Liver (tissue), 3 donors: ENCODE measurements around the gene EDRF1.

Source experiments
- CTCF ChIP-seq: fragments of 150-350 bp; IDR thresholded peaks from 2 replicates; pipeline ENCODE4 v1.5.1; 2017; ENCODE audit warnings: improper control_type of control experiment, low read depth, low read length; ENCODE audit not compliant: missing input control
- EGR1 ChIP-seq, 2 donors: IDR thresholded peaks; 2 replicates each; pipeline ENCODE4 v1.6.1; 2016 to 2018; ENCODE audit warnings: antibody characterized with exemption in 2 of 2, low read depth in 2 of 2
- GABPA ChIP-seq, 2 donors: IDR thresholded peaks in 1 of 2; conservative IDR thresholded peaks in 1 of 2; 2 replicates each; pipeline ENCODE4 v1.6.1; 2016; ENCODE audit warnings: antibody characterized with exemption in 2 of 2, mild to moderate bottlenecking in 1 of 2, moderate library complexity in 1 of 2
- JUND ChIP-seq, 2 donors: IDR thresholded peaks; 2 replicates each; pipeline ENCODE4 v1.6.1; 2016; ENCODE audit warnings: antibody characterized with exemption in 2 of 2
- RAD21 ChIP-seq, 2 donors: IDR thresholded peaks; 2 replicates each; pipeline ENCODE4 v1.6.1; 2016; ENCODE audit warnings: antibody characterized with exemption in 2 of 2, mild to moderate bottlenecking in 2 of 2
- SP1 ChIP-seq: IDR thresholded peaks from 2 replicates; pipeline ENCODE4 v1.6.1; 2018; ENCODE audit warnings: antibody characterized with exemption, mild to moderate bottlenecking
- TAF1 ChIP-seq: conservative IDR thresholded peaks from 2 replicates; pipeline ENCODE4 v1.6.1; 2016; ENCODE audit warnings: antibody characterized with exemption, mild to moderate bottlenecking
- TF ChIP-seq, protein P1 (sequence below): IDR thresholded peaks from 2 replicates; pipeline ENCODE4 v1.6.1; 2016; ENCODE audit warnings: antibody characterized with exemption, mild to moderate bottlenecking
- TF ChIP-seq, protein P2 (sequence below): IDR thresholded peaks from 2 replicates; pipeline ENCODE4 v1.6.1; 2016; ENCODE audit warnings: antibody characterized with exemption
- TF ChIP-seq, protein P3 (sequence below): IDR thresholded peaks from 2 replicates; pipeline ENCODE4 v1.6.1; 2016; ENCODE audit warnings: antibody characterized with exemption
- TF ChIP-seq, protein P4 (sequence below): IDR thresholded peaks from 2 replicates; pipeline ENCODE4 v1.6.1; 2016; ENCODE audit warnings: antibody characterized with exemption
- donor health status: healthy.
- donor health status: healthy.

DNA sequence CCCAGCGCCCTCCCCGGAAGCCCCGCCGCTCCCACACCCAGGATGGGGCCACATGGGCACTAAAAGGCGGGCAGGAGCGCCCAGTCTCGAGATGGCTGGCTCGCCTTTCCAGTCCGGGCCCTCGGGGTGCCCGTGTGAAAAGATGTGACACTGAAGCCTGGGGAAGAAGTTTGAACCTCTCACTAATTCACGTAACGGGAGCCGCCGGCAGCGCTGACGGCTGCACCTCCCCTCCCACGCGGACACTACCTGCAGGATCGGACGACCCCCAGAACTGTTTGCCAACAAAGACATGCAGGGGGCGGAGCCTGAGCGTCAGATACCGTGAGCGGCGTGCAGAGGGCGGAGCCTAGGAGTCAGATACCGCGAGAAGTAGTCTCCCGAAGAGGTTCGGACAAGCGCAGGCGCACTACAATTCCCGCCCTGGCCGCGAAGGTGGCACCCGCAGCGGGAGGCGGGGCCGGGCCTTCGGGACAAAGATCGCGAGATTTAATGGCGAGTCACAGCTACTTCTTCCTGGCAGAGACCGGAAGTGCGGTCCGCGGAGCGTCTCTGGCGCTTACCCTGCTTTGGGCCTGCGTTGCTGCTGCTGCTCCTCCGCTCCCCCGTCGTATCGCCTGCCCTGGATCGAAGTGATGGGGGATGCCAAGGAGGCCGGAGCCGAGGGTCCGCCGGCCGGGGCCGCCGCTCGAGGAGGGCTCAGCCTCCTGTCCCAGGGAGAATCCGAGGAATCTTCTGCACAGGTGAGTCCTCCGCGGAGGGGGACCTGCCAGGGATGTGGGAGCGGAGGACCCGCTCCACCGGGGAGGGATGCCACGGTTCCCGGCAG is at the start of gene EDRF1:
- TF ChIP-seq CTCF (no peak), TAF1 (peak; percentile 30), RAD21 (IDR thresholded peaks at IDR 0.05) (peak in 1 of 2 donors; percentile 11), GABPA (IDR thresholded peaks at IDR 0.05 in 1 of 2, conservative IDR thresholded peaks at IDR 0.05 in 1 of 2) (peak; percentile 73 to 93), EGR1 (IDR thresholded peaks at IDR 0.05; ENCODE audit: low read depth in 2 of 2) (no peak), SP1 (no peak), JUND (IDR thresholded peaks at IDR 0.05) (no peak)
- TF ChIP-seq, protein P1, sequence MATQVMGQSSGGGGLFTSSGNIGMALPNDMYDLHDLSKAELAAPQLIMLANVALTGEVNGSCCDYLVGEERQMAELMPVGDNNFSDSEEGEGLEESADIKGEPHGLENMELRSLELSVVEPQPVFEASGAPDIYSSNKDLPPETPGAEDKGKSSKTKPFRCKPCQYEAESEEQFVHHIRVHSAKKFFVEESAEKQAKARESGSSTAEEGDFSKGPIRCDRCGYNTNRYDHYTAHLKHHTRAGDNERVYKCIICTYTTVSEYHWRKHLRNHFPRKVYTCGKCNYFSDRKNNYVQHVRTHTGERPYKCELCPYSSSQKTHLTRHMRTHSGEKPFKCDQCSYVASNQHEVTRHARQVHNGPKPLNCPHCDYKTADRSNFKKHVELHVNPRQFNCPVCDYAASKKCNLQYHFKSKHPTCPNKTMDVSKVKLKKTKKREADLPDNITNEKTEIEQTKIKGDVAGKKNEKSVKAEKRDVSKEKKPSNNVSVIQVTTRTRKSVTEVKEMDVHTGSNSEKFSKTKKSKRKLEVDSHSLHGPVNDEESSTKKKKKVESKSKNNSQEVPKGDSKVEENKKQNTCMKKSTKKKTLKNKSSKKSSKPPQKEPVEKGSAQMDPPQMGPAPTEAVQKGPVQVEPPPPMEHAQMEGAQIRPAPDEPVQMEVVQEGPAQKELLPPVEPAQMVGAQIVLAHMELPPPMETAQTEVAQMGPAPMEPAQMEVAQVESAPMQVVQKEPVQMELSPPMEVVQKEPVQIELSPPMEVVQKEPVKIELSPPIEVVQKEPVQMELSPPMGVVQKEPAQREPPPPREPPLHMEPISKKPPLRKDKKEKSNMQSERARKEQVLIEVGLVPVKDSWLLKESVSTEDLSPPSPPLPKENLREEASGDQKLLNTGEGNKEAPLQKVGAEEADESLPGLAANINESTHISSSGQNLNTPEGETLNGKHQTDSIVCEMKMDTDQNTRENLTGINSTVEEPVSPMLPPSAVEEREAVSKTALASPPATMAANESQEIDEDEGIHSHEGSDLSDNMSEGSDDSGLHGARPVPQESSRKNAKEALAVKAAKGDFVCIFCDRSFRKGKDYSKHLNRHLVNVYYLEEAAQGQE: no peak
- TF ChIP-seq, protein P2, sequence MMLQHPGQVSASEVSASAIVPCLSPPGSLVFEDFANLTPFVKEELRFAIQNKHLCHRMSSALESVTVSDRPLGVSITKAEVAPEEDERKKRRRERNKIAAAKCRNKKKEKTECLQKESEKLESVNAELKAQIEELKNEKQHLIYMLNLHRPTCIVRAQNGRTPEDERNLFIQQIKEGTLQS: no peak
- TF ChIP-seq, protein P3, sequence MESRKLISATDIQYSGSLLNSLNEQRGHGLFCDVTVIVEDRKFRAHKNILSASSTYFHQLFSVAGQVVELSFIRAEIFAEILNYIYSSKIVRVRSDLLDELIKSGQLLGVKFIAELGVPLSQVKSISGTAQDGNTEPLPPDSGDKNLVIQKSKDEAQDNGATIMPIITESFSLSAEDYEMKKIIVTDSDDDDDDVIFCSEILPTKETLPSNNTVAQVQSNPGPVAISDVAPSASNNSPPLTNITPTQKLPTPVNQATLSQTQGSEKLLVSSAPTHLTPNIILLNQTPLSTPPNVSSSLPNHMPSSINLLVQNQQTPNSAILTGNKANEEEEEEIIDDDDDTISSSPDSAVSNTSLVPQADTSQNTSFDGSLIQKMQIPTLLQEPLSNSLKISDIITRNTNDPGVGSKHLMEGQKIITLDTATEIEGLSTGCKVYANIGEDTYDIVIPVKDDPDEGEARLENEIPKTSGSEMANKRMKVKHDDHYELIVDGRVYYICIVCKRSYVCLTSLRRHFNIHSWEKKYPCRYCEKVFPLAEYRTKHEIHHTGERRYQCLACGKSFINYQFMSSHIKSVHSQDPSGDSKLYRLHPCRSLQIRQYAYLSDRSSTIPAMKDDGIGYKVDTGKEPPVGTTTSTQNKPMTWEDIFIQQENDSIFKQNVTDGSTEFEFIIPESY: peak; percentile 100
- TF ChIP-seq, protein P4, sequence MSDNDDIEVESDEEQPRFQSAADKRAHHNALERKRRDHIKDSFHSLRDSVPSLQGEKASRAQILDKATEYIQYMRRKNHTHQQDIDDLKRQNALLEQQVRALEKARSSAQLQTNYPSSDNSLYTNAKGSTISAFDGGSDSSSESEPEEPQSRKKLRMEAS: peak; percentile 88
